SK-N-SH treated with all-trans-retinoic acid at 6 μM for 48 hours (cell line): ENCODE data around the gene CACNA1B.

Source experiments
- CSDC2 ChIP-seq: fragments of 250-450 bp; sonication (Bioruptor Pico); IDR thresholded peaks from 2 replicates; pipeline ENCODE4 v1.5.0; 2020; ENCODE audit warnings: mild to moderate bottlenecking, moderate library complexity
- ISL1 ChIP-seq: fragments of 250-450 bp; sonication (Bioruptor Pico); IDR thresholded peaks from 2 replicates; pipeline ENCODE4 v2.1.2; 2022; ENCODE audit warnings: mild to moderate bottlenecking, moderate library complexity

GRCh38 chr9:137827908-137828526 lies 49.6 kb upstream of the CACNA1B start:
- TF ChIP-seq CSDC2 (CRISPR knock-in tag): no peak
- TF ChIP-seq ISL1 (CRISPR knock-in tag): no peak
